Stomach smooth muscle (tissue), 2 donors: ENCODE results near the gene RGS3.

Experiments
- H3K27ac ChIP-seq: one replicate; pipeline ENCODE4 v1.7.0; 2013; ENCODE audit warnings: mild to moderate bottlenecking, low read length, inconsistent platforms
- H3K27me3 ChIP-seq, 2 donors: one replicate each; pipeline ENCODE4 v1.7.0; 2013; ENCODE audit warnings: low read length in 2 of 2; ENCODE audit not compliant: insufficient read depth in 2 of 2, control insufficient read depth in 1 of 2
- H3K36me3 ChIP-seq, 2 donors: one replicate each; pipeline ENCODE4 v1.7.0; 2013; ENCODE audit warnings: low read length in 2 of 2; ENCODE audit not compliant: control insufficient read depth in 2 of 2, insufficient read depth in 2 of 2
- H3K4me1 ChIP-seq: one replicate; pipeline ENCODE4 v1.7.0; 2013; ENCODE audit warnings: low read length; ENCODE audit not compliant: control insufficient read depth, insufficient read depth
- H3K4me3 ChIP-seq, 2 donors: one replicate each; pipeline ENCODE4 v1.7.0; 2013; ENCODE audit warnings: low read length in 2 of 2
- H3K9ac ChIP-seq, 2 donors: one replicate each; pipeline ENCODE4 v1.7.0; 2013; ENCODE audit warnings: low read length in 2 of 2, mild to moderate bottlenecking in 1 of 2
- H3K9me3 ChIP-seq, 2 donors: one replicate each; pipeline ENCODE4 v1.7.0; 2013; ENCODE audit warnings: low read length in 2 of 2; ENCODE audit not compliant: control insufficient read depth in 2 of 2
- donor health status: healthy.
- donor health status: Pancreatic carcinoma.

Gene RGS3

DNA sequence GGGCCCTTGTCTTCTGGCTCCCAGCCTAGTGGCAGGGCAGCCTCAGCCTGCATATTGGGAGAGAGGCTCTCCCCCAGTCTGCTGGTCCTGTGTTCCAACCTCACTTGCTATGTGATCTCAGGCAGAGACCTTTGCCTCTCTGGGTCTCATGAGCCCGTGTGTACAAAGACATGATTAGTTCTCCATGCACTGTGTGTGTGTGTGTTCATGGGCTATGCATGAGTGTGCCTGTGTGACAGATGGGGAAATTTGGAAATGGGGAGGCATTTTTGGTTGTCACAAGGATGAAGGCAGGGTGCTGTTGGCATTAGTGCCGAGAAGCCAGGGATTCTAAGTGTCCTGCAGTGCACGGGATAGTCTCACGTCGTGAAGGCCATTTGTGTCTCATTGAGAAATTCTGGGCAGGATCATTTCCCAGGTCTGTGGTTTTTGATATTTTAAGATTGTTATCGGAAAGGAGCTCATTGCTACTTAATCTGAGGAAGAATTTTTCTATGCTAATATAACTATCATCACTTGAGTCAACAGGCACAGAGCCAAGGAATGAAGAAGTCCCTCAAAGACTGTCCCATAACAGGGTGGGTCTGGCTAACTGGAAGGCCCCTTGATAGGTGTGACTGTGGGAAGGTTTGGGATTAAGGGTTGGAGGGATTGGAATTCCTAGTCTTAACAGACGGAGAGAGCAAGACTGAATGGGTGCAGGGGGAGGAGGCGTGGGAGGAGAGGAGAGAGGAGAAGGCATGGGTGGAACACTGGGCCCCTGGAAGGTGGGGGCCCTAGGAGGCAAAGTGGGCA is 168.5 kb downstream of the RGS3 start:
- Histone ChIP-seq H3K4me1 (peaks cover 15% of the 10 kb centered on the region), H3K27ac (no peak overlapping the region)

GRCh38 chr9:113632776-113633590 is 169.5 kb downstream of the RGS3 start:
- H3K4me3 ChIP-seq: no peak overlapping the region
- H3K9me3 ChIP-seq: no peaks in the 10 kb centered on the region
- H3K27ac ChIP-seq: no peak overlapping the region
- H3K36me3 ChIP-seq: no peaks in the 10 kb centered on the region
- H3K4me1 ChIP-seq: peaks cover 12% of the 10 kb centered on the region
- H3K27me3 ChIP-seq: no peaks in the 10 kb centered on the region
- H3K9ac ChIP-seq: no peak overlapping the region

More for the DNA sequence above, 168.5 kb downstream of the RGS3 start:
- Histone ChIP-seq H3K27me3 (no peaks in the 10 kb centered on the region), H3K36me3 (no peaks in the 10 kb centered on the region), H3K4me3 (no peak overlapping the region), H3K9ac (no peak overlapping the region), H3K9me3 (no peaks in the 10 kb centered on the region)

GRCh38 chr9:113633782-113634595 is 170.5 kb downstream of the RGS3 start:
- Histone ChIP-seq H3K27ac (no peak overlapping the region), H3K9me3 (no peaks in the 10 kb centered on the region), H3K4me1 (peaks cover 12% of the 10 kb centered on the region), H3K36me3 (no peaks in the 10 kb centered on the region), H3K9ac (no peak overlapping the region), H3K27me3 (no peaks in the 10 kb centered on the region), H3K4me3 (no peak overlapping the region)

DNA sequence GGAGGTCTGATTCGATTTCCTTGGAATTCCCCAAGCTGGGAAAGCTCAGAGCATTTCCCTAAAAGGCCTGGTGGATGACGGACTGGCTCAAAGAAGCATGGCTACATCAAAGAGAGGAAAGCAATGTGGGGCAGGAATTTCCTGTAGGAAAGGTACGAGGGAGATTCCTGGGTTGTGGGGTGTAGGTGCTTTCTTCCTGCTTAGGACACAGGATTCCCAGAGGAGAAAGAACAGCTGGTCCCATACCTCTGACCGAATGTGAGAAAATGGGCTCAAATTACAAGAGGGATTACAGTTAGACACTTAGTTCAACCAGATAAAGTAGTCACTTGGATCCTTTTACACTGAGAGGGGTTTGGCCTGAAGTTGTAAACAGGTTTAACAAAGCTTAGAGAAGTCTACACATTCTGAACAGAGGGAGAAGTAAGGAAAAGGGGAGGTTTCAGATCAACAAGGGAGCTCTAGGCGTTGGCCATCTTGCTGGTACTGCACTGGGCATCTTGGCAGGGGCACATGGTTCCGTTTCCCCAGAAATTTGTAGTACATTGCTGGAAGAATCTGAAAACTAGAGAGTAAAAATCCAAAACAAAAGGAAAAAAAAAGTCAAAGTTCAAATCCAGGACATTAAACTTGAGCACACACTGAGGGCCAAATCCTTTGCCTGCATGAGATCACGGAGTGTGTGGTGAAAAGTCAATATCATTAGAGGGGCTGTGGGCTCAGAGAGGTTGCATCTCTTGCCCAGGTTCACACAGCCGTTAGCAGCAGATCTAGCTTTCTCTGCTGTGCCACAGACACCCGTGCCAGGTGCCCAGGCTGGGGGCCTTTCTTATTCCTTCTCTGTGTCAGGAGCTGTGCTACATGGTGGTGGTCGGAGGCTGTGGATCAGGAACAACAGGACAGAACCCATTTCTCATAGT is 171.3 kb downstream of the RGS3 start:
- Histone ChIP-seq H3K9me3 (no peaks in the 10 kb centered on the region), H3K36me3 (no peaks in the 10 kb centered on the region), H3K4me3 (no peak overlapping the region), H3K4me1 (peaks cover 12% of the 10 kb centered on the region), H3K27ac (no peak overlapping the region), H3K9ac (no peak overlapping the region), H3K27me3 (no peaks in the 10 kb centered on the region)

- no peak overlapping the region for H3K4me3 ChIP-seq
- no peaks in the 10 kb centered on the region for H3K36me3 ChIP-seq
- H3K27me3 ChIP-seq: no peaks in the 10 kb centered on the region
- no peak overlapping the region for H3K9ac ChIP-seq
- no peak overlapping the region for H3K27ac ChIP-seq
- peaks cover 12% of the 10 kb centered on the region for H3K4me1 ChIP-seq
- no peaks in the 10 kb centered on the region for H3K9me3 ChIP-seq
Observed at GRCh38 chr9:113635586-113635985, 172.1 kb downstream of the RGS3 start.

DNA sequence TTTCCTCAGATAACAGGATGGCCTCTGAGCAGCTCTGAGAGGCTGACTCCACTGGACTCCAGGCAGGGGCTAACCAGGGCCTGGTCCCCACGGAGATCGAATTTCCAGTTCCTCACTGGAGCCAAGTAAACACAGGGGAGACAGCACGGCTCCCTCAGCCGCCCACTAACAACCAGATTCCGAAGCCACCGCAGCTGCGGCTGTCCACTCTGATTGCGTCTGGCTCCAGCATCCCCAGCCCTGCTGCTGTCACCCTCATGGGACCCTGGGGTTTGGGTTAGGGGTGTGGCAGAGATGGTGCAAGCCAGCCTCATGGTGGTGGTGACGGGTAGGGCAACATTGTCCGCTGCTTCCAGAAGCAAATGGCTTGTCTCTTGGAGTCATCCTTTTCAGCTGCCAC is 172.6 kb downstream of the RGS3 start:
- H3K4me1 ChIP-seq: peaks cover 12% of the 10 kb centered on the region
- no peaks in the 10 kb centered on the region for H3K27me3 ChIP-seq
- H3K36me3 ChIP-seq: no peaks in the 10 kb centered on the region
- H3K9me3 ChIP-seq: no peaks in the 10 kb centered on the region
- no peak overlapping the region for H3K4me3 ChIP-seq
- no peak overlapping the region for H3K9ac ChIP-seq
- no peak overlapping the region for H3K27ac ChIP-seq

- no peaks in the 10 kb centered on the region for H3K27me3 ChIP-seq
- H3K4me1 ChIP-seq: peaks cover 8% of the 10 kb centered on the region
- no peak overlapping the region for H3K27ac ChIP-seq
- H3K4me3 ChIP-seq: no peak overlapping the region
- no peak overlapping the region for H3K9ac ChIP-seq
- no peaks in the 10 kb centered on the region for H3K9me3 ChIP-seq
- H3K36me3 ChIP-seq: no peaks in the 10 kb centered on the region
Observed at GRCh38 chr9:113636693-113637092, 173.2 kb downstream of the RGS3 start.

DNA sequence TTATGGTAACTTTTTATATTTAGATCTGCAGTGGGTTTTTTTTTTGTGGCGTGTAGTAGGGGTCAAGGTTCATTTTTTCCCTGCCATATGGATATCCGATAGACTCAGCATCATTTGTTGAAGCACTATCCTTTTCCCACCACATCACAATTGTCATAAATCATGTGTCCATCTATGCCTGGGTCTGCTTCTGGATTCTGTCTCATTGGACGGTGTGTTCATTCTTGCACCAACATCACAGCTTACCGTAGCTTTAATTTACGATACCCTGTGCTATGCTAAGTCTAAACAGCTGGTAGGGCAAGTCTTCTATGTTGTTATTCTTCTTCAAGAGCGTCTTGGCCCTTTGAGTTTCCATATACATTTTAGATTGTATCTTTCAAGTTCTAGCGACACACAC is 175.0 kb downstream of the RGS3 start:
- no peak overlapping the region for H3K27ac ChIP-seq
- no peaks in the 10 kb centered on the region for H3K36me3 ChIP-seq
- peaks cover 4% of the 10 kb centered on the region for H3K4me1 ChIP-seq
- no peak overlapping the region for H3K4me3 ChIP-seq
- H3K9me3 ChIP-seq: no peaks in the 10 kb centered on the region
- no peak overlapping the region for H3K9ac ChIP-seq
- H3K27me3 ChIP-seq: no peaks in the 10 kb centered on the region

GRCh38 chr9:113638897-113639296 is 175.4 kb downstream of the RGS3 start:
- no peak overlapping the region for H3K27ac ChIP-seq
- H3K4me3 ChIP-seq: no peak overlapping the region
- no peaks in the 10 kb centered on the region for H3K9me3 ChIP-seq
- H3K9ac ChIP-seq: no peak overlapping the region
- H3K36me3 ChIP-seq: no peaks in the 10 kb centered on the region
- H3K4me1 ChIP-seq: peaks cover 4% of the 10 kb centered on the region
- no peaks in the 10 kb centered on the region for H3K27me3 ChIP-seq
